HG02938 (cell line): ENCODE data around the gene CELF1.

Experiments used
- ATAC-seq: cut with Tn5 transposase; IDR thresholded peaks from one replicate; pipeline ENCODE4 v1.9.1; 2021; ENCODE audit warnings: mild to moderate bottlenecking, moderate library complexity; ENCODE audit not compliant: unreplicated experiment

CELF1 gene

DNA sequence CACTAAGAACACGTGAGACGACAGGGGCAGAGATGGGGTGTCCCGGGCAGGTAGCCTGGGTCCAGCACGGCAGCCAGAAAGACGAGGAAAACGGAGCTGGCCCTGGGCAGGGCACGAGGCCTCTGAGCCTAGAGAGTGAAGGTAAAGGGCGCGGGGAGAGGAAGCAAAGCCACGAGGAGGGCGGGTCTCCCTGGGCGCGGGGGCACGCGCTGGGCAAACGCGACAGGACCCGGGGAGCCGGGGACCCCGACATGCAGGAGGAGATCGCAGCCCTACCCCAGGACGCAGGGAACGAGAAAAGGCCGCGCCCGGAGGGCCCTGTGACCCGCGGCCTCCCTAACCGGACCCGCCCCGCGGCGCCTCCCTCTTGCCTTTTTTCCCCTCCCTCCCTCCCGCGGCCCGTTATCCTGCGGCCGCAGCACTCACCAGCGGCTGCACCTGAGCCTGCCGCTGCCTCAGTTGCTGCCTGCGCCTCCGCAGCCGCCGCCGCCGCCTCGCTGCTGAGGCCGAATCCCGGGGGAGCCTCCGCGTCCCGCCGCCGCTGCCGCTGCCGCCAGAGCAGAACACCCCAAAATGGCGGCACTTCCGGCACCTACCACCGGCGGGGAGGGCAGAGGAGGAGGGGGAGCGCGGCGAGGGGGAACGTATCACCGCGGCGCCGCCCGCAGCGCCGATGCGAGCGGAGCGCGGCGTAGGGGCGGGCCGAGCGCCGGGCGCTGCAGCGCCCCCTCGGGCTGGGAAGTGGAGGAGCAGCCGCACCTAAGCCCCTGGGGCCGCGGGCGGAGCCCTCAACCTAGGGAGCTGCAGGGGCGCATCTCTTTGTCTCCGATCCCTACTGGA is at the start of gene CELF1:
CELF1 (minus strand) TSS at position 567 of the 840 bp plus-strand sequence. CDS start 53,609 bp downstream, outside the sequence.
- peak; percentile 89 for ATAC-seq

DNA sequence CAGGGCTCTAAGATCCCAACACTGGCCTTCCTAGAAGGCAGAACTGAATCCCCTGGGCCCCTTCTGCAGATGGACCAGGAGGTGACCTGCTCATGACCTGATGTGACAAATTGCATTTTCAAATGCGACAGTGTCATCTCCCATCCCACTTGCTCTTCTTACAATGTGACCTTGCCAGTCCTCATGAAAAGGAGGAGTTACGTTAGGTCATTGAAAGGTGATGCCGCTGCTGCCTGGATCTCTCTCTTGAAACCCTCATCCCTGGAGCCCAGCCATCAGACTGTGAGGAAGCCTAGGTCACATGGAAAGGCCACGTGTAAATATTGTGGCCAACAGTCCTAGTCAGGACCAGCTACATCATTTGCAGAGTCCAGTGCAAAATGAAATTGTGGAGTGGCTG is 47.0 kb upstream of the CELF1 start:
- ATAC-seq = no peak

DNA sequence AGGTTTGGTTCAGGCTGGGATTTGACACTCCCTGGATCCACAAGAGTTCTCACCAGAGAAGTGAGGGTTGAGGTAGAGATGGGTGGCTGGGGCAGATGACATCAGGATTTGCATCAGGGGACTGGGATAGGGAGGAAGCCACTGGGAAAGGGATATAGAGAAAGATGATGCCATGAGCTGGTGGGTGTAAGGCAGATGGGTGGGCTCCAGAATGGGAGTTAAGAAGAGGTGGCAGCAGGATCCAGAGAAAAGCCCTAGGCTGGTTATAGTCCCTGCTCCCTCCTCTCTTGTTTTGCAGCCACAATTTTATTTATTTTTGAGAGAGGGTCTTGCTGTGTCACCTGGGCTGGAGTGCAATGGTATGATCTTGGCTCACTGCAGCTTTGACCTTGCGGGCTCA is 43.0 kb upstream of the CELF1 start:
- no peak for ATAC-seq

DNA sequence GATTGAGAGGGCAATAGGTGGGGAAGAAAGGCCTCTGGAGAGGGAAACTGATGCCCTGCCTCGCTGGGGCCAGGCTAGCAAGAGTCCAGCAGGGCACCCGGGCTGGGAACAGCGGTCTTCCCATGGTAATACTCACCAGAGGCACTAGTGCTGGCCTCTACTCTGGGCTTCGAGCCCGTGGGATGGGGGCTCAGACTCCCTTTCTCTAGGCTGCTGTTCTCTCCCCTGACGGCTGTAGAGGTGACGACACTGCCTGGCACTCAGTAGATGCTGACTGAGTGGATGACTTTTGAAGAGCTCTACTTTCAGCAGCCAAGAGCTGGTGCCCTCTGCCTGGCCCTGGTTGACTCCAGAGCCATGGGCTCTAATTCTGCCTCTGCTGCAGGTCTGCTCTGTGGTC is 42.1 kb upstream of the CELF1 start:
- ATAC-seq = no peak

DNA sequence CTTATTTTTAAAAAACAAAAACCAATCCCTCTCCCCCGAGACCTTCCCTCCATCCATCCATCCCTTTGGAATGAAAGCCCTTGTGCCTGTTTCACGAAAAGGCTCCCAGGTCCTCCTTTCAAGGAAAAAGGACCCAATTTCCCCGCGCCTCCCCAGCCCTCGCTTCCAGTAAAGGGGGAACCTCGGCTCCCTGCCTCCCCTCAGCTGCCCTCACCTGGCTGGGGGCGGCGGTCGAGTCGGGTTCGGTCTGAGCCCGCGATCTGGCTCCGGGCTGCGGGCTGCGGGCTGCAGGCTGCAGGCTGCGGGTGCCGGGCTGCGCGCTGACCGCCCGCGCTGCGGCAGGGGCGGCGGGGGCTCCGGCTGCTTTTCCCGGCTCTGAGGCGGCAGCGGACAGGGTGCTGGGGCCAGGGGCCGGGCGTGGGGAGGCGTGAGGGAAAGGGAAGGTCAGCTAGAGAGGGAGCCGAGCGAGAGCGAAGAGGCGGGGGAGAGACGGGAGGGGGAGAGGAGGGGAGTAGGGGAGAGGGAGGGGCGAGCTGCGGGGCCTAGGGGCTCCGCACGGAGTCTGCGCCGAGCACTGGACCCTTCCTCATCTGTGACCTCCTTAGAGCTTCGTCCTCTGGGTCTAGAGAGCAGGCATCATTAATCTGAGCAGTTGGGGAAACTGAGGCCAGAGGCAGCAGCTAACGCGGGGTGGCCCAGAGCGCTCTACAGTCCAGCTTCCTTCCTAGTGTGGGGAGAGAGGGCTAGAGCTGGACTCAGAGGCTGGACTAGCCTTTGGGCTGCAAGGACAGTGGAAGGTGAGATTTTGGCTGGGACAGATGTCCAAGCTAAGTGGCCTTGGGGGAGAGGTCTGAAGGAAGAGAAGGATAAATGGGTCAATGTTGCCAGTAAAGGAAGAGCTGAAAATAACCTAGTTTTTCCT is 41.3 kb upstream of the CELF1 start, which contains the start of gene C1QTNF4:
C1QTNF4 (minus strand) TSS at position 478 of the 922 bp plus-strand sequence. CDS start 3,601 bp downstream, outside the sequence.
- no peak for ATAC-seq

DNA sequence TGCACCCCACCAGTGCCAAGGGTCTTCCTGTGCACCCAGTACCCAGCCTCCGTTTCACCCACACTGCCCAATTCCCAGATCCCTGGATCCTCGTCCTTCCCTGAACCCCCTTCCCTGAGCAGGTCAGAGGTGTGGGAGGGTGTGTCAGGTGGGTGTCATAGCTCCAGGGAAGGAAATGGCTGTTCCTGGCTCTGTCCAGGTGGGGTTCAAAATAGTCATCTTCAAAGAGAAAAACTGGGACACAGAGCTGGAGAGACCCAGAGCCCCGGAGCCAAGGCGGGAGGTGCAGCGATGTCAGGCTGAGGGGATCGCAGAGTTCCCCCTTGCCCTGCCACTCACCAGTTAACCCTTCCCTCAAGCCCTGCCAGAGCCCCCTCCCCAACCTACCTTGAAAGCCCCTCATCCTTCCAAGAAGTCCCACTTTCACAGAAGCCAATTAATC is 40.6 kb upstream of the CELF1 start:
- ATAC-seq = no peak

DNA sequence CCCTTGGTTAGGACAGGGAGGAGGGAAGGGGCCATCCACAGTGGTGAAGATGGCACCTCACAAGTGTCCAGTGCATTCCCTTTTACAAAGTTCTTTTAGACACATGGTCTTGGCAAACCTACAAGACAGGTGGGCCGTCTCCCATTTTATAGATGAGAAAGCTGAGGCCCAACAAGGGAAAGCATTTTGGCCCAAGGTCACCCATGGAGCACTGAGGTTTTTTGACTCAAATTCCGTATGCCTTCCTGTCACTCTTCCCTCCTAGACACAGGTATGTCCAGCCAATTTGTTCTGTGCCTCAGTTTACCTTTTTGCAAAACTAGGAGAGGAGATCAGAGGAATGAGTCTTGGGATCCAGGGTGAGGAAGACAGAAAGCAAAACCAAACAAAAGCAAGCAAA is 40.0 kb upstream of the CELF1 start:
- no peak for ATAC-seq

DNA sequence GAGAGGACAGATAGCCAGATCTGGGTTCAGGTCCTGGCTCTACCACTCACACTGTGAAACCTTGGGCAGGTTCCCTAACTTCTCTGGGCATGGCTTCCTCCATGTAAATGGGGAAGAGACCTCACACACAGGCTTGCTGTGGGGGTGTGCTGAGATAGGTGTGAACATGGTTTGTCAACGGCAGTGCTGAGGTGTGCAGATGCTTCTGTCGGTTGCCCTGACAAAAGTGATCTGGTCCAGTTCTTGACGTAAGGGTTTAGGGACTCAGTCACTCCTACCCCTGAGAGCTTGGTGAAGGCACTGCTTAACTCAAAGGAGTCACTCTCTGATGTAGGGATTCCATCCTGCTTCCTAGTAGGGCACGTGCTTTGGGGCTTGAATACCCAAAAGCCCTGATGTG is 39.3 kb upstream of the CELF1 start:
- no peak for ATAC-seq

DNA sequence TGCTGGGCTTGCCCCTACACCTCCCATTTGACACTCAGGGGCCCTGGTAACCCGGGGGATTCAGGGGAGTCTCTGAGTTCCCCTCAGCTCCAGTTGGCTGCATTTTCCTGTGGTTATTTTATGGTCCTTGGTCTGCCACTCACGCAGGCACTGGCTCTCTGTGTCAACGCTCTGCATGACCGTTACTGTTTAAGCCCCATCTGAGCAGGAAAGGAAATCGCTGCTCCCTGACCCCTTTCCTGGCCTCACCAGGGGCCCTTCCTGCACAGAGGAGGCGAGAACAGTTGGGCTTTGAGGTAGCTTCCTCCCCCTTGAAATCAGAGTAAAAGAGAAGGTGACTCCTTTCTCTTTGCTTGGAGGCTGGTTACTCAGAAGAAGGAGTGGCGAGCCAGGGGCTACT is 38.8 kb upstream of the CELF1 start:
- no peak for ATAC-seq

DNA sequence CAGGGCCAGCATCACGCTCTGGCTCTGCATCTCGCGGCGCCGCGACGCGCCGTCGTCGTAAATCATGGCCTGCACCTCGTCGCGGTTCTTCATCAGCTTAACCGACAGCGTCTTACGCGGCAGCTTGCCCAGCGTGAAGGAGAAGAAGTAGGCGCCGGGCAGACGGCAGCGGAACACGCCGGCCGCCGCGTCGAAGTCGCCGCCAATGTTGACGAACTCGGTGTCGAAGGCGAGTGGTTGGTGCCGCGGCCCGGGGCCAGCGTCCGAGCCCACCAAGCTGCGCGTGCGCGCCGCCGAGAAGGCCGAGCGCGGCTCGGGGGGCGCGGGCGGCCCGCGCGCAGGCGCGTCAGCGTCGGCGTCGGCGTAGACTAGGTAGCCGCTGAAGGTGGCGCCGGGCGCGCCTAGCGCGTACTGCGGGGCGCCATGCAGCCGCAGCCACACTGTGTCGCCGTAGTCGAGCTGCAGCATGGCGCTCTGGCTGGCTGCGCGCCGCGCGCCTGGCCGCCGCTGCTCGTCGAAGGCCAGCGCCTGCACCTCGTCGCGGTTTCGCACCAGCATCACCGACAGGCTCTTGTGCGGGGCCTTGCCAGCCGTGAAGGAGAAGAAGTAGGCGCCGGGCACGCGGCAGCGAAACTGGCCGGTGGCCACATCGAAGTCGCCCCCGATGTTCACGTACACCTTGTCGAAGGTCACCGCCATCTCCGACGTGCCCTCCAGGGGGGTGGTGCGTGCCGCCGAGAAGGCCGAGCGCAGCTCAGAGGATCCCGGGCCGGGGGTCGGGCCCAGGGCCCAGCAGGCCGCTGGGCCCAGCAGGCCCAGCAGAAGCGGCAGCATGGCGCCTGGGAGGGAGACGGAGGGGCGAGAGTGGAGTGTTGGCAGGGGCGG is 37.3 kb upstream of the CELF1 start:
- no peak for ATAC-seq

DNA sequence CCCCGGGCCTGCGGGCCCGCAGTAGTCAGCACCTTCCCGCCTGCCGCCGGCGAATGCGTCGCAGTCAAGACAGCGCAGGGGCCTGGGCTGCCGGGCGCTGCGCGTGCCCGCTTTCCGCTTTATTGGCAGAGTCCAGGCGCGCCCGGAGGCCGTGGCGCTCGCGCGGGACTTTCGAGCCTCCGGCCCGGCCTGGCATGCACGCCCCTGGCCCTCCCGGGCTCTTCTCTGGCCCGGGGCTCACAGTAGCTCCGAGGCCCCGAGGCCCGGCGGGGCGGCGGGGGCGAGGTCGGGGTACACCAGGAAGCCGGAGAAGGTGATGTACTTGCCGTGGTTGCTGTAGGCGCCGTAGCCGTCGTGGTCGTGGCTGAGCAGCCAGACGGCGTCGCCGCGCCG is 36.6 kb upstream of the CELF1 start:
- no peak for ATAC-seq

DNA sequence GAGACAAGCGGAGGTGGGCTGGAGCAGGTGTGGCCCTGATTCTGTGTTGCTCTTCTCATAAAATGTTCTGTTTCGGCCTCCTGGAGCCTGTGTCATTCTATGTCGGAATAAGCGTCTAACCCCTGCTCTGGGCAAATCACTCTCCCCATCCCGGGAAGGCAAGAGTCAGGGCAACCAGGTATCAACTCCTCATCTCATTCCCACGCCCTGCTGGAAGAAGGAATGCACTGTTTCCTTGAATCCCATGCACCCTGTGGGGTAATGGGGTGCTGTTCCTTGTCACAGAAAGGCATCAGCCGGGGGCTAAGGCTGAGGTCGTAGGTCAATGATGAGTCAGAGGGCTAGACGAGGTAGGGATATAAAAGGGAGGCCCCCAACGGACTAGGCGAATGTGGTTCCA is 36.2 kb upstream of the CELF1 start:
- no peak for ATAC-seq

DNA sequence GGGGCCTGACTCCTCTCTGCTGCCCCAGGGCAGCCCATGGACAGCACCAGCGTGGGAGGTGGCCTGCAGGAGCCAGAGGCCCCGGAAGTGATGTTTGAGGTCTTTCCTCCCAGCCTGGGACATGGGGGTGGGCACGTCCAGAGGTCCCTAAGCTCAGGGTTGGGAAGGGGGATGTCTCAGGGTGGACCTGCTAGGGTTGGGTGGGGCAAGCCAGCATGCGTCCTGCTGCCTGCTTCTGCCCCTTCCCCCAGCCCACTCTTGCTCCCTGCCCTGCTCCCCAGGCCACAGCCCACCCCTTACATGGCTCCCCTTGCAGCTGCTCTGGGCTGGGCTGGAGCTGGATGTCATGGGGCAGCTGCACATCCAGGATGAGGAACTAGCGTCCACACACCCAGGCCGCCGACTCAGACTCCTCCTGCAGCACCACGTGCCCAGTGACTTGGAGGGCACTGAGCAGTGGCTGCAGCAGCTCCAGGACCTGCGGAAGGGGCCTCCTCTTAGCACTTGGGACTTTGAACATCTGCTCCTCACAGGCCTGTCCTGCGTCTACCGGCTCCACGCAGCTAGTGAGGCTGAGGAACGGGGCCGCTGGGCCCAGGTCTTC is 34.9 kb upstream of the CELF1 start:
- no peak for ATAC-seq

DNA sequence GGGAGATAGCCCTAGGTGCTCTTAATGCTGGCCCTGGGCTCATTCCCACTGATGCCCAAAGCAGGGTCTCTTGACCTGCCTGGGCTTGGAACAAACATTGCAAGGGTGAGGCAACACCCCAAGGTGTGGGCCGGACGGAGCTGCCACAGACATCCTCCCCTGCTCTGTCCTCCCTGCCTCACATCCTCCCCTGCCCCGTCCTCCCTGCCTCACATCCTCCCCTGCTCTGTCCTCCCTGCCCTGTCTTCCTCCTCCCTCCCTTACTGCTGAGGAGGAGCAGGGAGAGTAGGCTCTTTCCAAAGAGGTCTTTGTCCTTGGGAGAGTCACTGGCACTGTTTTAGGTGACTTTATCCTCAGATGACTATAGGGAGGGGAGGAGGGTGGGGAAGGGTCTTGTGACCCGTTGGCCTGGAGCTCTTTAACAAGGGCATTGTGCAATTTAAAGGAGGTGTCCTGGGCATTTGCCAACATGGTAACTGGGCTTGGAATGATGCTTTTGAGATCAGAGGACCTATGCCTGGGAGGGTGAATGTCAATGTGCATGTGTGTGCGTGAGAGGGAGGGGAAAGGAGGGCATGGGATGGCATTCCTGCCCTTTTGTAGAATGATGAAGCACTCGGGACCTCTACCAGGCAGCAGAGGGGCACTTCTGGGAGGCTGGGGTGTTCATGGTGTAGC is 34.2 kb upstream of the CELF1 start:
- ATAC-seq = no peak

DNA sequence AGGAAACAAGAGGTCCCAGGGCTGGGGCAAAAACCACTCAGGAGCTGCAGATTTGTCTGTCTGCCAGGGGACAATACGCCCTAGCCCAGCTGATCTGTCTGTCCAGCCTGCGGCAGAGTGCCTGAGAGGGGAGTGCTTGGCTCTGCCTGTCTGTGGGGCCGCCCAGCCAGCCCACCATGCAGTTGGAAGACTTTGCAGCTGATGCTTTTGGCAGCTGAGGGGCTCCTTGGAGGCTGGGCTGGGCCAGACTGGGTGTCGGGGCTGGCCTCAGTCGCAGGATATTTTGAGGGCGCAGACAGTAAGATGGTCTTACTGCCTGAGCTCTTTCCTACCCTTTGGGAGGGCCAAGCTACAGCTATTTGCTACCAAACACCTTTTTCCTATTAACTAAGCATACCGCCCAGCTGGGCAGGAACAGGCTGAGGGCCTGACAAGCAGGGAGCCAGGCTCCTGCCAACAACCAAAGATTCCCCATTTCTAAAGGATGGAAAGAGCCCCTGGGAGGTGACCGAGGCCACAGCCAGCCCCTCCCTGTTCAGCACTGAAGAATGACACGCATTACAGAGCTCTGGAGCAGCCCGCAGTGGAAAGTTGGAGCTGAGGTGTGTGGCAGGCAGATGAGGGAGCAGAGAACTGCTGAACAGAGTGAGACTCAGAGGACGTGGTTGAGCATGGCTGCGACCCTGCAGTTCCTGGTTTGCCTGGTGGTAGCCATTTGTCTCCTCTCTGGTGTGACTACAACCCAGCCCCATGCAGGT is 33.3 kb upstream of the CELF1 start, which contains the start of gene FAM180B:
FAM180B (plus strand) TSS at position 581 of the 758 bp plus-strand sequence; CDS start at position 672, 91 bp downstream.
- no peak for ATAC-seq

DNA sequence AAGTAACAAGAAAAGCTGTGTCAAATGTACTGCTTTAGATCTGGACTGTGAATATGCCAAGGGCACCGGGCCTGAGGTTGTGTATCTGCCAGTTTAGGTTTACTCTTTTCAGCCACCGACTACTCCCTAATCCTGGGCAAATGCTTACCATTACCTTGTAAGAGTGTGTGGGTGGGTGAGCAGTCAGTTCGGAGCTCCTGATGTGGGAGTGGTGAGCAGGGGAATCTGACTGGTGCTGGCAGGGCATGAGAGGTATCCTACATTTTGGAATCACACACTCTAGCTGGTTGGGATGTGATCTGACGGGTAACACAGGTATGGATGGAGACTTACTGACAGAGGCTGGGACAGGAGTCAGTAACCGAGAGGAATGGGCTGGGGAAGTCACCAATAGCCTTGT is 30.9 kb upstream of the CELF1 start:
- ATAC-seq = no peak

DNA sequence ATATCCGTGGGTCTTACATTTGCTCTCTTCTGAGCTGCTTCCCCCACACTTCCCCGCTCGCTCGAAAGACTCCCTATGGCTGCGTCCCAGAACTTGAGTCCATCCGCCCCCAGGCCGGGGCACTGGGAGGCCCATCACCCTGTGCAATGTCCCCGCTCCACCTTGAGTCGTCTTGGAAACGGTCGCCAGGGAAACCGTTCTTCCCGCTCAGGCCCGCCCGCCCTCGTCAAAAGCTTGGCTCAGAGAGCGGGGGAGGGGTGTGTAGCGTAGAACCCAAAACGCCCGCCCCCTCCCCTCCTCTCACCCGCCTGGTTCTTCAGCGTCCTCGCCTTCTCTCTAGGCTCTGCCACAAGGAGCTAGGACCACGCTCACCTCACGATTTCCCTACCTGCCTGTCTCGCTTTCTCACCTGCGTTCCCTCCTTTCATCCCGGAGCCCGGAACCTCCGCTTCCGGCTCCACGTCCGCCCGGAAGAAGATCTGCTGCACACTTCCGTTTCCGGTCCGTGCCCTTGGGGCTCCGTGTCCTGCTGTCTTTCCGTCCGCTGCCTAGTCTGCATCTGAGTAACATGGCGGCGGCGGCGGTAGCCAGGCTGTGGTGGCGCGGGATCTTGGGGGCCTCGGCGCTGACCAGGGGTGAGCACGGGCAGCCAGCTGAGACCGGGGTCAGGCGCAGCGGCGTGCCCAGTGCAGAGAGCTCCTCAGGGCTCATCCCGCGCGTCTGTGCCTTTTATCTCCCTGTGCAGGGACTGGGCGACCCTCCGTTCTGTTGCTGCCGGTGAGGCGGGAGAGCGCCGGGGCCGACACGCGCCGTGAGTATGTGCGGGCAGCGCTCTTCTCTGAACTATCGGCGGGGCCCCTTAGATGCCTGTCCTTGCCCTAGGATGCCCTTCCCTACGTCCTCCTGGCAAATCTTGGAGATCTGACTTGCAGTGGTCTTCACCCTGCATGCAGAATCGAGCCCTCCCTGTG is 25.9 kb upstream of the CELF1 start, which contains the start of the genes KBTBD4 and NDUFS3:
KBTBD4 (minus strand) TSS at position 447 of the 971 bp plus-strand sequence; CDS start at position 428, 19 bp downstream.
NDUFS3 (plus strand) TSS at position 551 of the 971 bp plus-strand sequence; CDS start at position 569, 18 bp downstream.
- ATAC-seq = peak; percentile 91
